ENCODE measurements around the gene TMC2. TPM values are rescaled to one million over a fixed set of nuclear protein-coding genes. Genes with fewer than 3 reads are reported as not detected.

Gene TMC2
- total RNA-seq, 1 experiment from 2014 or later, result not detected

GRCh38 chr20:2657674-2658073, 121.3 kb downstream of the TMC2 start:
- Mint-ChIP-seq H3K4me1 (peaks cover 19% of the 10 kb centered on the region), H3K4me3 (no peak overlapping the region), H3K9me3 (no peaks in the 10 kb centered on the region), H3K27me3 (ENCODE audit: low read depth) (no peaks in the 10 kb centered on the region), H3K27ac (peak overlapping the region; percentile 42), H3K36me3 (peaks cover 94% of the 10 kb centered on the region)
- POLR2A ChIA-PET, result no interaction called here
- TF ChIP-seq CREM (CRISPR knock-in tag; IDR thresholded peaks at IDR 0.05) (no peak), ZNF671 (CRISPR knock-in tag; IDR thresholded peaks at IDR 0.05) (0 out of 2 replicates have a peak, but pooled peaks have one; percentile 7)
- DNase-seq (ENCODE audit: low spot score), result no peak
- CTCF ChIA-PET, result no interaction called here
- ATAC-seq, result no peak

GRCh38 chr20:2658414-2659354, 122.3 kb downstream of the TMC2 start:
- Mint-ChIP-seq H3K4me1 (peaks cover 18% of the 10 kb centered on the region), H3K9me3 (no peaks in the 10 kb centered on the region), H3K27me3 (ENCODE audit: low read depth) (no peaks in the 10 kb centered on the region), H3K36me3 (peaks cover 93% of the 10 kb centered on the region), H3K4me3 (no peak overlapping the region), H3K27ac (peak overlapping the region; percentile 48; the same call in 1 of the 2 replicates)
- CTCF ChIA-PET, result interaction anchor here (1.0 kb wide), 1 partner anchor 12 kb away, joined by 4 read pairs; no protein-coding TSS in a partner anchor
- POLR2A ChIA-PET, result no interaction called here
- DNase-seq (ENCODE audit: low spot score) (no peak), ATAC-seq (peak; percentile 57)
- TF ChIP-seq JUN (CRISPR knock-in tag; IDR thresholded peaks at IDR 0.05) (peak; percentile 12; the same call in 1 of the 2 replicates), ZBTB21 (CRISPR knock-in tag; IDR thresholded peaks at IDR 0.05; ENCODE audit: borderline replicate concordance) (0 out of 2 replicates have a peak, but pooled peaks have one; percentile 27), ZNF121 (CRISPR knock-in tag; IDR thresholded peaks at IDR 0.05) (no peak), ELF4 (CRISPR knock-in tag; IDR thresholded peaks at IDR 0.05; ENCODE audit: low read depth) (no peak), ZNF671 (CRISPR knock-in tag; IDR thresholded peaks at IDR 0.05) (peak; percentile 91), HMGXB4 (CRISPR knock-in tag; IDR thresholded peaks at IDR 0.05) (no peak), NR1H2 (CRISPR knock-in tag; IDR thresholded peaks at IDR 0.05) (no peak), NFE2L1 (CRISPR knock-in tag; IDR thresholded peaks at IDR 0.05) (no peak; the same call in 1 of the 2 replicates), GABPB1 (CRISPR knock-in tag; IDR thresholded peaks at IDR 0.05) (no peak), USF1 (CRISPR knock-in tag; IDR thresholded peaks at IDR 0.05) (no peak), SOX15 (CRISPR knock-in tag; IDR thresholded peaks at IDR 0.05) (no peak), ZBTB43 (CRISPR knock-in tag; IDR thresholded peaks at IDR 0.05) (no peak), ZNF425 (CRISPR knock-in tag; conservative IDR thresholded peaks at IDR 0.05) (peak; percentile 84; the same call in 1 of the 2 replicates), ARID4B (CRISPR knock-in tag; IDR thresholded peaks at IDR 0.05; ENCODE audit: borderline replicate concordance) (no peak), CREB1 (CRISPR knock-in tag; IDR thresholded peaks at IDR 0.05) (no peak; the same call in 1 of the 2 replicates), KAT7 (CRISPR knock-in tag; IDR thresholded peaks at IDR 0.05; ENCODE audit: borderline replicate concordance) (peak; percentile 50; the same call in 1 of the 2 replicates), PRRX2 (CRISPR knock-in tag; IDR thresholded peaks at IDR 0.05) (peak; percentile 87), STAT6 (CRISPR knock-in tag; conservative IDR thresholded peaks at IDR 0.05; ENCODE audit: low read depth) (no peak)

All from WTC11 (cell line).